GM20000 (cell line): ENCODE measurements around the gene ISM1.

Experiments used
- DNase-seq: peaks from one replicate; pipeline ENCODE4 v3.0.0; 2012; ENCODE audit warnings: low spot score
- CTCF ChIP-seq: IDR thresholded peaks from 2 replicates; pipeline ENCODE4 v1.5.1; 2012; ENCODE audit warnings: mild to moderate bottlenecking, control low read depth; ENCODE audit errors: extremely low read depth, missing control alignments

The ISM1 gene

GRCh38 chr20:13259921-13260320 is 38.8 kb downstream of the ISM1 start:
- DNase-seq = no peak
- TF ChIP-seq CTCF = no peak

- no peak for TF ChIP-seq CTCF
- DNase-seq = no peak
Observed at GRCh38 chr20:13260650-13261279, 39.7 kb downstream of the ISM1 start.

- DNase-seq = peak; percentile 53
- peak; percentile 60 for TF ChIP-seq CTCF
Observed at GRCh38 chr20:13261460-13262301, 40.6 kb downstream of the ISM1 start.

- no peak for DNase-seq
- TF ChIP-seq CTCF = no peak
Observed at GRCh38 chr20:13262302-13262650, 41.2 kb downstream of the ISM1 start.

- TF ChIP-seq CTCF = no peak
- no peak for DNase-seq
Observed at GRCh38 chr20:13262671-13263360, 41.7 kb downstream of the ISM1 start.

GRCh38 chr20:13263451-13263850 is 42.4 kb downstream of the ISM1 start:
- no peak for TF ChIP-seq CTCF
- DNase-seq = no peak

- no peak for TF ChIP-seq CTCF
- DNase-seq = no peak
Observed at GRCh38 chr20:13264907-13265306, 43.8 kb downstream of the ISM1 start.
